ENCODE data around the gene RBM17. TPM values are rescaled to one million over a fixed set of nuclear protein-coding genes. Genes with fewer than 3 reads are reported as not detected.
"Not testable (repeated sequence)": the region's sequence is repeated elsewhere in the genome, so short reads cannot be mapped to it uniquely, and the experiment has no call there.

The RBM17 gene
- total RNA-seq, 1 donor = 21.0 TPM

GRCh38 chr10:6077071-6077675, 11.7 kb upstream of the RBM17 start:
- DNase-seq (ENCODE audit: low read depth in 2 of 3, low spot score in 2 of 3) = no peak

DNA sequence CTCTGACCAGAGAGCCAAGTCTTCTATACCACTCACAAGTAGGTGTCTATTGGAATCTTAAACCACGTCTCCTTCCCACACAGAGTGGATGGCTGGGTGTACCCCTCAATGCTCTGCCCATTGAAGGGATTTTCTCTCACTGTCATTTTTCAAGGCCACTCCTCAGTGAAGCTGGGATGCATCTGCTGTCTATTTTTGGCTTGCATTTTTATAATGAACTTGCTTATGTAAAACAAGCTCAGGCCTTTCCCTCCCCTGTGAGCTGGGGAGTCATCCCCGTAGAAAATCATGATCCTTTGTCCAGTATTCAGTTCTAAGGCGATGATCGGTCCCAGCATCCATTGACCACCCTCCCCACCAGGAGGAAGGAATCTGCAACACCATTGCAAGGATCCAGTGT, 9.8 kb upstream of the RBM17 start:
- DNase-seq (ENCODE audit: low read depth in 2 of 3, low spot score in 2 of 3) = no peak

DNA sequence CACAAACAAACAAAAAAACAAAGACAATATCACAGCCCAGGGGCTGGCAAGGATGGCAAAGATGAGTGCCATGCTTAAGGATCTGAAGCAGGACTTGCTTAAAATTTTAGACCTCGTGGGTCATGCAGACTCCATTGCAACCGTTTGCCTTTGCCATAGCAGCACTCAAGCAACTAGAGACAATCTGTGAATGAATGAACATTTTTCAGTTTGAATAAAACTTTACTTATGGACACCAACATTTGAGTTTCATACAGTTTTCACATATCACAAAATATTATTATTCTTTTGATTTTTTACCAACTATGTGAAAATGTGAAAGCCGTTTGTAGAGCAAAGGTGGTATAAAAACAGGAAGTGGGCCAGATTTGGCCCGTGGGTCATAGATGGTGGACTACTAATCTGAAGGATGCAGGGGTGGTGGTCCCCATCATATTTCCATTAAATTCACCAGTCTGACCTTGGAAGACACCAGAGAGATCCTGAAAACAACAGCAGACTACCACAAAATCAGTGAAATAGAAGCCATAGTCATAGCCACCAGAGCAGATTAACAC, 8.3 kb upstream of the RBM17 start:
- DNase-seq (ENCODE audit: low read depth in 2 of 3, low spot score in 2 of 3) = no peak

DNA sequence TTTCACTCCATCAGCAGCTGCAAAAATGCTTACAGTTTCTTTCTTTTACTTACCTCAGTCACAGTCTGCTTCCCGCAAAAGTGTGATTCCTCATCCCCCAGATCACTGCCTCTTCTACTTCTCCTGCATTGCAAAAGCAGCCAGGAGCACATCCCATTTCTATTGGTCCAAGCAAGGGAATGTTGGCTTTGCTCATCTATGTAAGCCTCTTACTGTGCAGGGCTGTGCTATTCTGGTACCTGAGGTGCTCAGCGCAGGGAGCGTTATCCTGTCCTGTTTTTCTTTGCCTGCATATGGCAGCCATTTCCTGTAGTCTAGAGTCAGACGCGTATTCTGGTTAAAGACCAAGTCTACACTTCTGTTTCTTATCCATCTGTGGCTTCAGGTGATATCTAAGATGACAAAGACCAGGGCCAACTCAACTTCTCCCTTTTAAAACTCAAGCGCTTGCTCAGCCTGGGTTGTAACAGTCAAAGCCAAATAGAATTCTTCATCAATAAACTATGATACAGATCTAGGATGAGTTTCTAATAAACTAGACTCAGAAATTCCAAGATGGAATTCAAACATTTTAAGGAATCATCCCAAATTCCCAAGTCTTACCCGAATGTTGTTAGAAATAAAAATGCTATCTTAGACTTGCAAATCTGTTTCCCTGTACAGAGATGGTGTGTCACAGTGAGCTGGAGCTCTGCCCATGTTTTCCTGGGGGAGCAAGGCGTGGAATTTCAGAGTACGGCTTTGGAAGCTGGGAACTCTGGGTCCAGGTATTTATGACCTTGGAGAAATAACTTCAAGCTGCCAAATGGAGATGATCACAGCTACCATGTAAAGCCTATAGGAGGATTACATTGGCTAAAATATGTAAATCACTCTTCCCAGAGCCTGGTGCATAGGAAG, 6.1 kb upstream of the RBM17 start:
- no peak for DNase-seq (ENCODE audit: low read depth in 2 of 3, low spot score in 2 of 3)

- no peak for DNase-seq (ENCODE audit: low read depth in 2 of 3, low spot score in 2 of 3)
These were observed 5.0 kb upstream of the RBM17 start for GRCh38 chr10:6083523-6084475.

DNA sequence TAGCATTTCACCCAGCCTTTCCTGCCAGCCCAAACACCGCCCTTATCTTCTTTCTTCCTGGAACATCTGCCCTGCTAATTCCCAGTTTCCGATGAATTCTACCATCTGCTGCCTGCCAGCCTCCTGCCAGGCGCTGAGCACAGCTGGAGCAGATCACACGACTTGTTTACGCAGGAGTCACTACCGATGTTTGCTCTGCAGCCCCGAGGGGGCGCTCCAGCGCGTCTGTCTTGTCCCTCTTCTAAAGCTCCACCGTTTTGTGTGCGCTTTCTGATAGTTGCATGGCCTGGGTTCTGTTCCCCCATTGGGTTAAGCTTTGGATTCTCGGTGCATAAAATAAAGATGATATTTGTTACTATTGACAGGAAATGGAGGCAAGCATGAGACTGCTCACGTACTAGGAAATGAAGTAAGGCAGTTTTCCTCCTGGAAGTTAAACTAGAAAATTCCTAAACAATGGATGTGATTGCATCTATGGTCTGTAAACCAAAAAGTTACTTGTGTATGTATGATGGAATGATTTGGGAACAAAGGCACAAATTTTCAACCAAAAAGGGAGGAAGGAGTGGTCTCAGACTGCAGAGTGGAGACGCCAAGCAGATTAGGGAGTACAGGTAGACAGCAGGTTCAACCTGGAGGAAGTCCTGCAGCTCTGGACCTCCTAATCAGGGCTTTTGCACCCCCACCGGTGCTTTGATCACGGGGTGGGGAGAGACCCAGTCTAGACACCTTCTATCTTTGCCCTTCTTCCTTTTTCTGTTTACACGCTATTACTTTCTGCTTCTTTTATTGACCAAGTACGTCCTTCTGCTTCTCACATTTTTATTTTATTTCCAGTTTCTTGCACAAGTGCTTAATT, 2.2 kb upstream of the RBM17 start:
- DNase-seq (ENCODE audit: low read depth in 2 of 3, low spot score in 2 of 3) = peak; percentile 72 to 89 (median 89)

DNA sequence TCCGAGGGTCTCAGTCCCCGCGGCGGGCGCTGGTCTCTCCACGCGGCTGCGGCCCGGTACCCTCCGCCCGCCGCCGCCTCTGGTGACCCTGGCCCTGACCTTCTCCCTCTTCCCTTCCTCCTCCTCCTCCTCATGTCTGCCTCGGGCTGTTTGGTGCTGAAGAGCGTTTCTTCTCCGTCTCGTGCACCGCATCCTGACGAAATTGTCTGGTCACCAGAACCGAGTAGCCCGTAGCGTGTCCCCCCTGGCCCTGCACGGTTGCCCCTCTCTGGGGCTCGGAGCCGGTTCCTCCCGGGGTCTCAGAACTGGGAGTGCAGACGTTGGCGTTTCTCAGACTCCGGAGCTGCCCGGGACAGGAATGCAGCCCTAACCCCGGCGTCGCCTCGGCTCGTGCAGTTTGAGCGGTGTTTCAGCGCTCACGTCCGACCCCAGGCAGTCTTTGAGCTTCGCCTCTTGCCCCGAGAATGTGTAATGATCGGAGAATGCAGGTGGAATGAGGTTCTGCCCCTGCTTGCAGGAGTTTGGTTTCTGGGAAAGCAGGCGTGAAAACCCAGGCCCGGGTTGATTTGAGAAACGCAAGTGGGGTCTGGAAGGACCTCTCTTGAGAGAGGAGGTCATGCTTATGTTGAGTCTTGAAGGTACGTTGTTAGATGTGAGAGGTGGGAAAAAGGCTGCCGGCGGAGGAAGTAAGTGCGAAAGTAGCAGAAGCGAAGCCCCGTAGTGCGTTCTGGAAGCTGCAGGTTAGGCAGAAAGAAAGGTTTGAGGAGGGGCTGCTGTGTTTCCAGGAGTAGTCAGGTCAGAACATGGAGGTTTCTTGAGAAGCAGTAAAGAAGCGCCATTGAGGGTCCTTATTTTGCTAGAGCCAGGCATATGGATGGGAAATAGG, 743 bp downstream of the RBM17 start:
- DNase-seq (ENCODE audit: low read depth in 2 of 3, low spot score in 2 of 3) = no peak

DNA sequence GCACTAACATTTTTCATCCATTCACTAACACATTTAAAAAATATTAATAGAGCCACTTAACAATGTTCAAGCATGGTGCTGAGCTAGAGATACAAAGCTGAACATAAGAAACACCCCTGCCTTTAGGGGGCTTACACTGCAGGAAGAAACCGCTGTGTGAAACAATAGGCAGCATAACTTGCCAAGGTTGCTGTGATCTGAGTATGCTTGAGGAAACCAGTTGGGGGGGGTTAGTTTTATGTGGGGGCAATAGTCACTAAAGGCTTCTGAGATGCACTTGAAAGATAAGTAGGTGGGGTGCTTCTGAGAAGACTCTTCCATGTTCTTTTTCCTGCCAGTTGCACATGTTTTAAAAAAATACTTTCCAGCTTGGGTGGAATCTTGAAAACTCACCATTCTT, 2.8 kb downstream of the RBM17 start:
- no peak for DNase-seq (ENCODE audit: low read depth in 2 of 3, low spot score in 2 of 3)

GRCh38 chr10:6092731-6093130, 3.9 kb downstream of the RBM17 start:
- DNase-seq (ENCODE audit: low read depth in 2 of 3, low spot score in 2 of 3) = no peak

- DNase-seq (ENCODE audit: low read depth in 2 of 3, low spot score in 2 of 3) = no peak
These were observed 7.2 kb downstream of the RBM17 start for GRCh38 chr10:6095810-6096570.

- no peak for DNase-seq (ENCODE audit: low read depth in 2 of 3, low spot score in 2 of 3)
These were observed 8.2 kb downstream of the RBM17 start for GRCh38 chr10:6097063-6097462.

- DNase-seq (ENCODE audit: low read depth in 2 of 3, low spot score in 2 of 3) = no peak
These were observed 9.3 kb downstream of the RBM17 start for GRCh38 chr10:6098156-6098555.

DNA sequence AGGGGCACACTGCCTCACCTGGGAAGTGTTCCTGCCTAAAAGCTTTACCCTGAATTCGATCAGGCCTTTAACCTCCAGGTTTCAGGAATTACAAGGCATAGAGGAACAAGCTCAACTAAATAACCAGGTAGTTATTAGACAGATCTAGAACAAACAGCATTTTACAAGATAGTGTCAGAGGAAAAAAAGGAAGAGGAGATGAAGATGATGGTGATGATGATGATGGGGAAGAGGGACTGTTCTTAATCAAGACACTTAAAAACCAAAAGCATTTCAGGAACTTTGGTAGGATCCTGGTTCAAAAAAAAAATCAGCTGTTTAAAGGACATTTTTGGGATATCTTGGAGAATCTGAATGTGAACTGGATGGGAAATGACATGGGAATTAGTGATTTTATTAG, 11.5 kb downstream of the RBM17 start:
- DNase-seq (ENCODE audit: low read depth in 2 of 3, low spot score in 2 of 3) = no peak

DNA sequence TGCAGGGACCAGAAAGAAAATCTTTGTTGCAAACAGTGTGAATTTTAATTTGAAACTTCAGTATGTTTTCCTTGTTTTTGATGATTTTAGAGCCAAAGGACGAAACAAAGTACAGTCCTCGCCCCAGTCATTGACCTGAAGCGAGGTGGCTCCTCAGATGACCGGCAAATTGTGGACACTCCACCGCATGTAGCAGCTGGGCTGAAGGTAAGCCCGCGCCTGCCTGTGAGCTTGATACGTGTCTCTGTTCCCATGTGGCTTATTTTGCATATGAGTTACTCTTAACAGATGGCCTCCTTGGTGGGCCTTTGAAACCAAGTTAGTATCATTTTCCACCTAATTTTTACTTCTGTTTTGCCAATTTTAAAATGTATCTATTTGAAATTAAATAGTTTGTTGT, 12.3 kb downstream of the RBM17 start:
- no peak for DNase-seq (ENCODE audit: low read depth in 2 of 3, low spot score in 2 of 3)

GRCh38 chr10:6102128-6102527, 13.3 kb downstream of the RBM17 start:
- no peak for DNase-seq (ENCODE audit: low read depth in 2 of 3, low spot score in 2 of 3)

DNA sequence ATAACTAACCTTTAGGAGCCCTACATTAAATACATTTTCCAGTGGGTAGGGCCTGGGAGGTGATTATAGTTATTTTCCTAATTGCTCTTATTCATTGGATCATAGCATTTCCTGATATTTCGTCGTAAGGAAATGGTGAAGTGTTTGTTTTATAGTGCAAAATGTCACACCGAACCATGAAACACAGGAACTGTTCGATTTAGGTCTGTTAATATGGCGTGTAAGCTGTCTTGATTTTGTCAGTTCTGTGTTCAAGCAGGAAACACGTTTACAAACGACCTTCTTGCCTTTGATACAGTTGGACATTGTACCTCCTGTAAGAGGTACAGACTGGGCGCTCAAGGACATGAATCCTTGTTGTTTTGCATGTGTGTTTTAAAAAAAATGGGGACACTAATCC, 14.8 kb downstream of the RBM17 start:
- no peak for DNase-seq (ENCODE audit: low read depth in 2 of 3, low spot score in 2 of 3)

DNA sequence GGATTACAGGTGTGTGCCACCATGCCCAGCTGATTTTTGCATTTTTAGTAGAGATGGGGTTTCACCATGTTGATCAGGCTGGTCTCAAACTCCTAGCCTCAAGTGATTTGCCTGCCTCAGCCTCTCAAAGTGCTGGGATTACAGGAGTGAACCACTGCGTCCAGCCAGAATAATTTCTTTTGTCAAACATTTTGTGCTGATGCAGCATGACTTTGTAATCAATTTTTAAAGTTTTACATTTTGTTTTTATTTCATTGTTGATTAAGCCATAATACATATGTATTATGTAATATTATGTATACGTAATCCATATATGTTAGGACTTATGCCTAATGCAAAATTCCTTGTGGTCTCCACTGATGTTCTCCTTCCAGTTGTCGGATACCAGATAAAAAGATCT, 18.8 kb downstream of the RBM17 start:
- not testable (repeated sequence) for DNase-seq (ENCODE audit: low read depth in 2 of 3, low spot score in 2 of 3)

DNA sequence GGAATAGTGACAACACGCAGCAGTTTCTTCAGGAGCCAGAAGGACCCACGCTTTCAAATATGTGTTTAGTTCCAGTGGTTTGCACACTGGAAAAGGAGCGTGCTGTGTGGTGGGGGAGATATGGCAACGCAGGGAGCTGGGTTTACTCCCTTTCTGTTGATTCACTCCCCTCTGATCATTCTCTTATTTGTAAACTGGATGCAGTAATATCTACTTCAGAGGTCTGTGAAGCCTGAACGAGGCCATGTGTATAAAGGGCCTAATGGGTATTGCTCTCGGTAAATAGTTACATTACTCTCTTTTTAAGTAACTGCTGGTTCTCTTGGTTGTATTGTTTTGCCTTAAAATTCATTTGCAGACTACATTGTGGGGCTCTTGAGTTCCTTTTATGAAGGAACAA, 19.2 kb downstream of the RBM17 start:
- DNase-seq (ENCODE audit: low read depth in 2 of 3, low spot score in 2 of 3) = no peak

Data from hematopoietic multipotent progenitor cell (in vitro differentiated cells).